NCI-H187 (cell line): Measurements from ENCODE around the gene CRIP1.

ENCODE experiments used
- DNase-seq, 2 experiments: peaks; one replicate each; lab custom pipeline; 2025; lab: John Stamatoyannopoulos, UW

Gene CRIP1

DNA sequence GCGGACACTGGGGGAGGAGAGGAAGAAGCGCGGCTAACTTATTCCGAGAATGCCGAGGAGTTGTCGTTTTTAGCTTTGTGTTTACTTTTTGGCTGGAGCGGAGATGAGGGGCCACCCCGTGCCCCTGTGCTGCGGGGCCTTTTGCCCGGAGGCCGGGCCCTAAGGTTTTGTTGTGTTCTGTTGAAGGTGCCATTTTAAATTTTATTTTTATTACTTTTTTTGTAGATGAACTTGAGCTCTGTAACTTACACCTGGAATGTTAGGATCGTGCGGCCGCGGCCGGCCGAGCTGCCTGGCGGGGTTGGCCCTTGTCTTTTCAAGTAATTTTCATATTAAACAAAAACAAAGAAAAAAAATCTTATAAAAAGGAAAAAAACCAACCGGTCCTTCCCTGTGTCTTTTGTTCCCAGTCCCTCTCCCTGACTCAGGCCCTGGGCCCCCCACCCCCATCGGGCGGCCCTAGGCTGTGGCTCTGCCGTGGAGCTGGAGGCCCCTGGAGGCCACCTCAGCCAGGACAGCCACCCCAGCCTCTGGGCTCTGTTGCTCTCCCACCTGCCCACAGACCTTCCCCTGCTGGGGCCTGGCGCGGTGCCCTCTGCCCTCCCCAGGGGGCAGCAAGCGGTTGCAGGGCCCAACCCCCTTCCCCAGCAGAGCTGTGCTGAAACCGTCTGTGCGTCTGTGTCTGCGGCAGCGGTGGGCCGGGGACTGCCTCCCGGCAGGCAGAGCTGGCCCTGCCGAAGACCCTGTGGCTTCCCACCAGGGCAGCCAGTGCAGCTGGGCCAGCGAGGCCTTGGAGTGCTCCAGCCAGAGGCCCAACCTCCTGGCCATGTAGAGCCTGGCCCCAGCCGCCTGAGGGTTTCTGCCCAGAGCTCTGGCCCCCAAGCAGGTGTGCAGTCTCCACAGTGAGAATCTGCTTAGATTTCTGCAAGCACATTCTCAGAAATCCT is 16.1 kb upstream of the CRIP1 start:
- DNase-seq, result no peak

DNA sequence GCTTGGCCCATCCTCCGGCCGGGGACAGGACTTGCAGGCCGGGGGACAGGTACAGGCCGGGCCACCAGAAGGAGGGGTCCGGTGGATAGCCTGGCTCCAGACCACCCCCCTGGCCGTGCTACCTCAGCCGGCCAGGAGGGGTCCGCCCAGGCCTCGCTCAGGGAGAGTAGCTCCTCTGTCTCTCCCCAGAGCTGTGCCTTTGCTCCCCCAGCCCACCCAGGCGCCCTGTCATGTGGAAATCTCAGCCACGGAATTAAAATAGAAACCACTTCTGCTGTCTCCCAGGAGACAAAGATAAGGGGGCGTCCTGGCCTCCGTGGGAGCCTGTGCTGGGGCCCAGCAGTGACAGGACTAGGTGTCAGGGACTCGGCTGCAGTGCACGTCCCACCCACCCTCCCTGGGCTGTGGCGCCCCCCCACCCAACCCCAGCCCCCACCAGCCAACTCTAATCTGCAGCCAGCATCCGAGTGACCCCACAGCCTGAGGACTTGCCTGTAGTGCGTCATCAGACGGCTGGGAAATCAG is 15.3 kb upstream of the CRIP1 start:
- DNase-seq, result no peak

DNA sequence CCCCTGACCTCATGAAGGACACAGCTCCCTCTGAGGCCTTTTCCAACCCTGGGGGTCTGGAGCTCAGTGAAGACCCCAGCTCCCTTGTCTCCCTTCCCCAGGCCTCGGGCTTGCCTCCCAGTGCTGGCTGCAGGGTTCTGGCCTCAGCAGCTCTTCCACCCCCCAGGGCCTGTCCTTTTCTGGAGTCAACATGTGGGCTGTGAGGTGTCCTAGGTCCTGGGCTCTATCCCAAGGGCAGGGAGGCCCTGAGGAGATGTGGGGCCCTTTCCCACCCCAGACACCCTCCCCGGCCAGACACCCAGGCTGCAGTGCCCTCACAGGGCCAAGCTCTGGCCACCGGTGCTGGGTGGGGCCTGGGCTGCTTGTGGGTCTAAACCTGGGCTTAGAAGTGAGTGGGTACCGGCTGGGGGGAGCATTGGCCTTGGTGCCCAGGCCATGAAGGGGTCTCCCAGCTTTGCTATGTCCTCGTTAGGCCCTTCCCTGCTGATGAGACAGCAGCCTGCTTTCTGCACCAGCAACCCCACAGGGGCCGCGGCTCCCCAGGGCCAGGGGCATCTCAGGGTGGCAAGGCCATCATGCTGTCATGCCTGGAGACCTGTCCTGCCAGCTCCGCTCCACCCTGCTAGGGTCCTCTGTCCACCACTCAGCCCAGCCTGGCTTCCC is 14.7 kb upstream of the CRIP1 start:
- DNase-seq, result no peak

DNA sequence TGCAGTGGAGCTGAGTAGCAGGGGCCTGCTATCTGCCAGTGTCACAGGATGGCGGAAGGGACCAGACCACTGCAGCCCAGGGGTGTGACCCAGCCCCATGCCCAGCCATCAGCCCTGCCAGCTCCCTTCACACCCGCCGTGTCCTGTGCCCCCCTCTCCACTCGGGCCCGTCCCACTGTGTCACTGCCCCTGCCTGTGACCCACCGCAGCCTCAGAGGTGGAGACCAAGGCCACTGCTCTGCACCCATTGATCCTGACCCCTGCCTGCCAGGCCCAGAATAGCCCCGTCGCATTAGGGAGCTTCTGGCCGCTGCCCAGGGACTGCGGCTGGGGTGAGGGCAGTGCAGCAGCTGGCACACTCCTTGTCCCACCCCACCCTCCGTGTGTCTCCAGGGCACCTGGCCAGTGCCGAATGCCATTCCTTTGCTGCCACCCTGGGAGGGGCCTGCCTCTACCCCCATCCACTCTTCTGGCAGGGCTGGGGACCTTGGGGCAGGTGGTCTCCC is 14.1 kb upstream of the CRIP1 start:
- DNase-seq, result no peak

- DNase-seq, result no peak
Measured at GRCh38 chr14:105473033-105473676, 13.5 kb upstream of the CRIP1 start.

DNA sequence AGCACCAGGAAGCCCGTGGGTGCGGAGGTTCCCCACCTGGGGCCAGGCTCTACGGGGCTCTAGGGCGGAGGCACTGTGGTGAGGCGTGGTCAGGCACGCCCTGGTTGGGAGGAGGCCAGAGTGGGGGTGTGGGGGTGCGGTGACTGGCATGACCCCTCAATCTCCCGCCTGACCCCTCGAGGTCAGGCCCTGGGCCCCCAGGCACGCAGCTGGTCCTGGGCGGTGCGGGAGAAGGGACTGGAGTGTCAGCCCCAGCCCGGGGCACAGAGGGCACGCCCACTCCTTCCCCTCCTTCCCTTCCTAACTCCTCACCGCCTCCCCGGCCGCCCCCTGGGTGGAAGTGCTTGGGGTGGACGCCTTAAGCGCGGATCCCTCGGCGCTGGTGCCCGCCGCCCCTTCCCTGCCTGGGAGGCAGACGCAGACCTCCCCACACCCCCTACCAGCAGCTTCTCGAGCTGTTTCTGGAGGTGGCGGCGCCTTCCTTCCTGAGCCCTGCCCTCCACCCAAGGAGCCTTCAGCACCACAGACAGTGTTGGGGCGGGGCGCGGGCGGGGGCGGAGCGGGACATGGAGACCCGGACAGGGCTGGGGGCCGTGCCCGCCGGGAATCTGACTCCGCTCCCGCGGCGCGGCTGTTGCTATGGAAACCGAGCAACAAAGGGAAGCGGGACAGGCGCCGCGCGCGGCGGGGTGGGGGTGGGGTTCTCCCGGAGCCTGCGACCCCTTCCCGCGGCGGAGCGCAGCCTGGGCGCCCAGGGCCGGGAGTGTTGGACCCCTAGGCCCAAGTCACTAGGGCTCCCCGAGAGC is 12.8 kb upstream of the CRIP1 start:
- DNase-seq, result peak; percentile 68 to 82

DNA sequence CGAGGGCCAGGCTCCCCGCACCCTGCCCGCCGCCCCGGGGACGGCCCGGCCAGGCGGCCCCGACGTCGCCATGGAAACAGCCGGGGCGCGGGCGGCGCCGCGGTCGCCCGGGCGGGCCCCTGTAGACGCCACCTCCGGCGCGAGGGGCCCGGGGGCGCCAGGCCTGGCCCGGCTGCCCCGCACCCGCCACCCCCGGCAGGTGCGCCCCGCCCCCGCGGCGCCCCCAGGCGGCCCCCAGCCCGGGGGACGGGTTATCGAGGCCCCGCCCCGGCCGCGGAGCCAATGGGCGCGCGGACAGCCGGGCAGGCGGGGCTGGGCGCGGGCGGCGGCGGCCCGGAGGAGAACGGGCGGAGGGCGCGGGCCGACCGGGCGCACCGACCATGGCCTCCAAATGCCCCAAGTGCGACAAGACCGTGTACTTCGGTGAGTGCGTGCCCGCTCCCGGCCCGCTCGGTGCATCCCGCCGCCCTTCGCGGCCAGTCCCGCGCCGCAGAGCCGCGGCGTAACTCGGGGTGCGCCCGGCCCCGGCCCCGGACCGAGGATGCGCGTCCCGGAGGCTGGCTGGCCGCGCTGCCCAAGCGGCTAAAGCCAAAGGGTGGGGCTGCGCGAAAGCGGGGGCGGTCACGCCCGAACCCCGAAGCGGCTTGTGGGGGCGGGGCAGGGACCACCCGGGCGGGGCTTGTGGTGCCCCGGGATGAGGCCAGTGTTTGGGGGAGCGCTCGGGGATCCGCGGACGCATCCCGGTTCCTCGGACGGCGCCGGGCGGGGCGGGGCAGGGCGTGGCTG is 12.0 kb upstream of the CRIP1 start, which contains the start of gene CRIP2:
CRIP2 (plus strand) TSS at position 339 of the 786 bp plus-strand sequence; CDS start at position 381, 42 bp downstream.
- peak in 1 of 2 experiments; percentile 56 for DNase-seq

GRCh38 chr14:105475269-105476096 is 11.2 kb upstream of the CRIP1 start:
- DNase-seq, result no peak

DNA sequence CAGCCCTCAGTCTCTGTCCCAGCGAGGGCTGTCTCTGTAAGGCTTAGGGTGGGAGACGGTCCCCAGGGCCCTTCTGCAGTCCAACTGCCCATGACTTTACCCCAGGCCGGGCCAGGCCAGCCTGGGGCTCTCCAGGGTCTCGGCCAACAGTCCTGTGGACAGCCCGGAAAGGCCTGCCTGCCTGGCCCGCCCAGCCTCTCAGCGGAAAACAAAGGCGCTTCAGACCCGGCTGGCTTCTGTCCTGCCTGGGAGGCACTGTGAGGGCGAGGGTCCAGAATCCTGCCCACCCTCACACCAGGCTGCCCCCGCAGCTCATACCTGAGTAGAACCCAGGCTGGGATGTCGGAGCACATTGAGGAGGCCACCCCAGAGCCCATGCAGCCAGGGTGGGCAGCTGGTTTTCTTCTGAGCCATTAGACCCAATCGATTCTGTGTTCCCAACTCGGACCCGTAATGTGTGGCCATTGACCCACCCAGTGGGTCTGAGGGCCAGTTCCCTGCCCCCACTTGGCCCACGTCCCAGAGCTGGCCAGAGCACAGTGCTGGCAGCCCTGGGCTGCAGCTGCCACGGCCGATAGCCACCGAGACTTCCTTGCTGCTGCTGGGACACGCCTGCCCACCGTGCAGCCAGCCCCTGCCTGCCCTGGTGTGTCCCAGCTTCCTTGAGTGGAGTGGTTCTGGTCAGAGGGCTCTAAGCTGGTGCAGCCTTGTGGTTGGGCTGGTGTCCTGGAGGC is 10.4 kb upstream of the CRIP1 start:
- no peak for DNase-seq

GRCh38 chr14:105476831-105477659 is 9.6 kb upstream of the CRIP1 start:
- DNase-seq, result no peak

- DNase-seq, result no peak
Measured at GRCh38 chr14:105477660-105478397, 8.9 kb upstream of the CRIP1 start.

DNA sequence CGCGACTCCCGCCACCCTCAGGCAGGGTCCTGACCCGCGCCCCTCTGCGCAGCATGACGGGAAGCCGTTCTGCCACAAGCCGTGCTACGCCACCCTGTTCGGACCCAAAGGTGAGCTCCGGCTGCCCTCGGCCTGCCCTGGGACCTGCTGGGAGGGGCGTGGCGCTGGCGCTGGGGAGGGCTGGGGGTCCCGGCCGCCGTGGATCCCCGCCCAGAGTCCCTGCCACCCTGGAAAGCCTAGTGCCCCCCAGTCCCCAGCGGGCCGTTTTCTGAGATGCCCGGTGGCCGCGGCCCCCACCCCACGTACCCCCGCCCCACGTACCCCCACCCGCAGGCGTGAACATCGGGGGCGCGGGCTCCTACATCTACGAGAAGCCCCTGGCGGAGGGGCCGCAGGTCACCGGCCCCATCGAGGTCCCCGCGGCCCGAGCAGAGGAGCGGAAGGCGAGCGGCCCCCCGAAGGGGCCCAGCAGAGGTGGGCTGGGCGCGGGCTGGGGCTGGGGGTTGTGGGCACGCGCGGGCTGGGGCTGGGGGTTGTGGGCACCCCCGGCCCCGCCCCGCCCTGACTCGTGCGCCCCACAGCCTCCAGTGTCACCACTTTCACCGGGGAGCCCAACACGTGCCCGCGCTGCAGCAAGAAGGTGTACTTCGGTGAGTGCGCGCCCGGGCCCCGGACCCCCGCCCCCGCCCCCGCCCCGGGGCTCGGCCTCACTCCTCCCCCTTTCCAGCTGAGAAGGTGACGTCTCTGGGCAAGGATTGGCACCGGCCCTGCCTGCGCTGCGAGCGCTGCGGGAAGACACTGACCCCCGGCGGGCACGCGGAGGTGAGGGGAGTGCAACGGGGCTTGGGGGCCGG is 8.1 kb upstream of the CRIP1 start:
- no peak for DNase-seq

DNA sequence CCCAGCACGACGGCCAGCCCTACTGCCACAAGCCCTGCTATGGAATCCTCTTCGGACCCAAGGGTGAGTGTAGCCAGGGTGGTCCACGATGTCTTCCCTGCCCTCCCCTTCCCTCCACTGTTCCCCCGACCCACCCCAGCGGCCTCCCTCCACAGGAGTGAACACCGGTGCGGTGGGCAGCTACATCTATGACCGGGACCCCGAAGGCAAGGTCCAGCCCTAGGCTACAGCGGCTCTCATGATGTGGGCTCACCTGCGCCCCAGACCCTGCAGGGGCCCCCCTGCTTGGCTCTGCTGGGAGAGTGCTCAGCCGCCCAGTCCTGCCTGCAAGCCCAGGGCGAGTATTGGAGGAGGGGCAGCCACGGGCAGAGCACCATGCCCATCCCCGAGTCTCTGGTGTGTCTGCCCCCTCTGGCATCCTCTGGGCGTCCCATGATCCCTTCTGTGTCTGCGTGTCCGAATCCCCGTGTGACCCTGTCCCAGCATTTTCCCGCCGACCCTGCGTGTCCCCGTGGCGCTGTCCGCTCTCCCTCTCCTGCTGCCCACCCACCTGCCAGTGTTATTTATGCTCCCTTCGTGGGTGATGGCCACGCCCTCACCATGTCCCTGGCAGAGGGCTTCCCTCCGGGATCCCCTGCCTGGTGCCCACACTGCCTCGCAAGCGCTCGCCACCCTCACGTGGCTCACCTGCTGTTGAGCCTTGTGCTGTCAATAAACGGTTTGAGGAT is 7.1 kb upstream of the CRIP1 start:
- no peak for DNase-seq

GRCh38 chr14:105480199-105480746 is 6.4 kb upstream of the CRIP1 start:
- DNase-seq, result no peak
